H1 (cell line): Measurements from ENCODE around the gene MORF4L1.

Experiments
- CHD2 ChIP-seq: IDR thresholded peaks from 2 replicates; pipeline ENCODE4 v1.6.1; 2012; ENCODE audit warnings: low read length, improper control_type of control experiment
- YY1 ChIP-seq: IDR thresholded peaks from 2 replicates; pipeline ENCODE4 v1.6.1; 2011; ENCODE audit warnings: low read depth, mild to moderate bottlenecking, low read length

DNA sequence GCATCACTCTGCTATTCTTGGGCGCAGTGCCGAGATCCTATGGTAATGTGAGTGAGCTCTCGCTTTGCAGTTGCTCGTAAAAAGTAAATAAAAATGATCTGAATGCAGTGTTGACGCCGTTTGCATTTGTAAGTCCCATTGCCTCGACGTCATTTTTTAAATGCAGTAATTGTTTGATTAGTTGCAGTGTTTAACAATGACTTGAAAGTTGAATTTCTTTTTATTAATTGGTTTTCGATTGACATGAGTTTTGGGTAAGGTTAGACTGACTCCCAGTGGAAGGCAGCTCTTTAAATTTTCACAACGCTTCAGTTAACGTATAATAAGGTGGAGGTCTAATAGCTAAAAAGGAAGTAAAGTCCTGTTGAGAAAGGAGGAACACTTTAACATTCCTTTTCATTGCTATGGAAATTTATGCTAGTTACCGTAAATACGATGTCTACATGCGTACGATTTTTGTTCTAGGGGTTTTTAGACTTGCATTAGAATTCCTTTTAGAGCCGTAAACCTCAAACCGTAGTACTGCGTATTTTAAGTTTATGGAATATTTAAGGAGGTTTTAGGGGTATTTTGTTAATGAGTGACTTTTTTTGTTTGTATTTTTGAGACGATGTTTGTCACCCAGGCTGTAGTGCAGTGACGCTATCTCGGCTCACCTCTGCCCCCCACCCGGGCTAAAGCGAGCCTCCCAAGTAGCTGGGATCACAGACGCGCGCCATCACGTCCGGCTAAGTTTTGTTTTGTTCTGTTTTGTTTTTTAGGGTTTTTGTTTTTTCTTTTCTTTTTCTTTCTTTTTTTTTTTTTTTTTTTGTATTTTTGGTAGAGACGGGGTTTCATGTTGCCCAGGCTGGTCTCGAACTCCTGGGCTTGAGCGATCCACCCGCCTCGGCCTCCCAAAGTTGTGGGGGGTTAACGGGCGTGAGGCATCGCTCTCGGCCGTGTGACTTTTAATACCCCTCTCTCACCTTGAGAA lies 1.4 kb downstream of the MORF4L1 start:
- TF ChIP-seq YY1 (no peak), CHD2 (no peak)
